ENCODE results near the gene ZFP91. TPM values are rescaled to one million over a fixed set of nuclear protein-coding genes. Genes with fewer than 3 reads are reported as not detected.

Gene ZFP91
- total RNA-seq, 1 experiment from 2014 or later = 80.4 TPM

GRCh38 chr11:58591659-58592058 is 12.8 kb downstream of the ZFP91 start:
- no peak overlapping the region for H3K27ac ChIP-seq (ENCODE audit: low read length)
- no peak for DNase-seq (ENCODE audit: low read depth, low spot score)
- TF ChIP-seq REST (IDR thresholded peaks at IDR 0.05; ENCODE audit: insufficient read depth in 1 of 2, low read depth in 2 of 2, low read length in 1 of 2) = no peak
- TF ChIP-seq POLR2AphosphoS5 (IDR thresholded peaks at IDR 0.05; ENCODE audit: low read depth, low read length) = no peak
- TF ChIP-seq TCF7L2 (IDR thresholded peaks at IDR 0.05; ENCODE audit: low read depth, low read length) = no peak
- TF ChIP-seq SIN3A (IDR thresholded peaks at IDR 0.05; ENCODE audit: borderline replicate concordance, insufficient read depth, low read depth, low read length) = no peak
- TF ChIP-seq CTCF (IDR thresholded peaks at IDR 0.05) = no peak
- no peak for ATAC-seq
- H3K27me3 ChIP-seq (ENCODE audit: control insufficient read depth, insufficient read depth, low read length) = no peaks in the 10 kb centered on the region
- ChIA-PET POLR2A (no interaction called here), CTCF (no interaction called here)
- H3K4me1 ChIP-seq (ENCODE audit: control insufficient read depth, insufficient read depth, low read length) = peaks cover 10% of the 10 kb centered on the region; the same call in 1 of the 2 replicates
- no peak overlapping the region for H3K4me3 ChIP-seq (ENCODE audit: low read depth in 2 of 2, low read length in 2 of 2)
- peaks cover 7% of the 10 kb centered on the region; the same call in 1 of the 2 replicates for H3K36me3 ChIP-seq (ENCODE audit: control insufficient read depth, insufficient read depth, low read length)
- in situ Hi-C loops (cut with HindIII; ENCODE audit: low pct_unique_long_range_greater_than_20kb, low sequenced_read_pairs) (no loop called here), intact Hi-C loops (cut with micrococcal nuclease; ENCODE audit: unreplicated experiment) (no loop called here)
- no peaks in the 10 kb centered on the region for H3K9me3 ChIP-seq (ENCODE audit: control insufficient read depth, insufficient read depth, low read depth, low read length)
- BruUV-seq (replicated peaks) = no TSS peak

GRCh38 chr11:58592760-58593472 is 14.1 kb downstream of the ZFP91 start:
- intact Hi-C loops (cut with micrococcal nuclease; ENCODE audit: unreplicated experiment) (no loop called here), in situ Hi-C loops (cut with HindIII; ENCODE audit: low pct_unique_long_range_greater_than_20kb, low sequenced_read_pairs) (no loop called here)
- Histone ChIP-seq H3K9me3 (ENCODE audit: control insufficient read depth, insufficient read depth, low read depth, low read length) (no peaks in the 10 kb centered on the region), H3K4me1 (ENCODE audit: control insufficient read depth, insufficient read depth, low read length) (peaks cover 10% of the 10 kb centered on the region; the same call in 1 of the 2 replicates), H3K27ac (ENCODE audit: low read length) (no peak overlapping the region), H3K4me3 (ENCODE audit: low read depth in 2 of 2, low read length in 2 of 2) (no peak overlapping the region), H3K27me3 (ENCODE audit: control insufficient read depth, insufficient read depth, low read length) (no peaks in the 10 kb centered on the region), H3K36me3 (ENCODE audit: control insufficient read depth, insufficient read depth, low read length) (peaks cover 3% of the 10 kb centered on the region; the same call in 1 of the 2 replicates)
- no TSS peak for BruUV-seq (replicated peaks)
- POLR2A ChIA-PET = no interaction called here
- DNase-seq (ENCODE audit: low read depth, low spot score) (no peak), ATAC-seq (no peak)
- no peak for TF ChIP-seq TCF7L2 (IDR thresholded peaks at IDR 0.05; ENCODE audit: low read depth, low read length)
- CTCF ChIA-PET = no interaction called here

GRCh38 chr11:58594826-58595225 is 16.0 kb downstream of the ZFP91 start:
- DNase-seq (ENCODE audit: low read depth, low spot score) (no peak), ATAC-seq (no peak)
- no peak for TF ChIP-seq CTCF (IDR thresholded peaks at IDR 0.05)
- no peak for TF ChIP-seq TCF7L2 (IDR thresholded peaks at IDR 0.05; ENCODE audit: low read depth, low read length)
- TF ChIP-seq POLR2AphosphoS5 (IDR thresholded peaks at IDR 0.05; ENCODE audit: low read depth, low read length) = no peak
- no peak for TF ChIP-seq SIN3A (IDR thresholded peaks at IDR 0.05; ENCODE audit: borderline replicate concordance, insufficient read depth, low read depth, low read length)
- no peak for TF ChIP-seq REST (IDR thresholded peaks at IDR 0.05; ENCODE audit: insufficient read depth in 1 of 2, low read depth in 2 of 2, low read length in 1 of 2)
- in situ Hi-C loops (cut with HindIII; ENCODE audit: low pct_unique_long_range_greater_than_20kb, low sequenced_read_pairs) (no loop called here), intact Hi-C loops (cut with micrococcal nuclease; ENCODE audit: unreplicated experiment) (no loop called here)
- BruUV-seq (replicated peaks) = no TSS peak
- ChIA-PET POLR2A (no interaction called here), CTCF (no interaction called here)
- Histone ChIP-seq H3K36me3 (ENCODE audit: control insufficient read depth, insufficient read depth, low read length) (no peaks in the 10 kb centered on the region), H3K9me3 (ENCODE audit: control insufficient read depth, insufficient read depth, low read depth, low read length) (no peaks in the 10 kb centered on the region), H3K4me1 (ENCODE audit: control insufficient read depth, insufficient read depth, low read length) (peaks cover 10% of the 10 kb centered on the region; the same call in 1 of the 2 replicates), H3K4me3 (ENCODE audit: low read depth in 2 of 2, low read length in 2 of 2) (no peak overlapping the region), H3K27me3 (ENCODE audit: control insufficient read depth, insufficient read depth, low read length) (no peaks in the 10 kb centered on the region), H3K27ac (ENCODE audit: low read length) (no peak overlapping the region)

All from Panc1 (cell line).